ENCODE measurements around the gene RAMACL. TPM values are rescaled to one million over a fixed set of nuclear protein-coding genes. Genes with fewer than 3 reads are reported as not detected.
"Not testable (repeated sequence)": the region's sequence is repeated elsewhere in the genome, so short reads cannot be mapped to it uniquely, and the experiment has no call there.

Gene RAMACL
- total RNA-seq, 4 donors from 2014 or later, result 1.5 to 8.1 (median 1.8) TPM; not detected in 1

DNA sequence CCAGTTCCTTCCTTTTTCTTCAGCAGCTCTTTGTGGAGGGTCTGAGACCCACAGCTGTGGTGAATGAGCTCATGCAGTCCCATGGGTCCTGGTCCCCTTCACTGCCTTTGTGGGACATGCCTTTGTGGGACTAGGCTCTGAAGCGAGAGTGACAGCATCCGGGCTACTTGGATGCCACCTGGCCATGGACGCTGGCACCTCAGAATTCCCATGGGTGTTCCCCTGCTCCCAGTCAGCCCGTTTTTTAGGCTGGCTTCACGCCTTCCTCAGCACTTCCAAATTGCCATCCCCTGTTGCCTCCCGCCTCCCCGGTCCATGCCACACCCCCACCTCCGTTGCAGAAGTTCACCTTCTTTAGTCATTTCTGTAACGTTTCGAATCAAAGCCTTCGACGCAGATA lies 45.1 kb downstream of the RAMACL start:
- H3K27ac ChIP-seq, result no peak overlapping the region
- no peak overlapping the region for H3K4me3 ChIP-seq
- no peaks in the 10 kb centered on the region for H3K36me3 ChIP-seq
- H3K9me3 ChIP-seq, result no peaks in the 10 kb centered on the region
- TF ChIP-seq POLR2A (IDR thresholded peaks at IDR 0.05), result no peak
- TF ChIP-seq CTCF (IDR thresholded peaks at IDR 0.05), result no peak
- DNase-seq, result no peak
- no peaks in the 10 kb centered on the region for H3K4me1 ChIP-seq
- intact Hi-C loops (cut with DNase I; ENCODE audit: low total_unique reads), result no loop called here
- no peaks in the 10 kb centered on the region for H3K27me3 ChIP-seq

DNA sequence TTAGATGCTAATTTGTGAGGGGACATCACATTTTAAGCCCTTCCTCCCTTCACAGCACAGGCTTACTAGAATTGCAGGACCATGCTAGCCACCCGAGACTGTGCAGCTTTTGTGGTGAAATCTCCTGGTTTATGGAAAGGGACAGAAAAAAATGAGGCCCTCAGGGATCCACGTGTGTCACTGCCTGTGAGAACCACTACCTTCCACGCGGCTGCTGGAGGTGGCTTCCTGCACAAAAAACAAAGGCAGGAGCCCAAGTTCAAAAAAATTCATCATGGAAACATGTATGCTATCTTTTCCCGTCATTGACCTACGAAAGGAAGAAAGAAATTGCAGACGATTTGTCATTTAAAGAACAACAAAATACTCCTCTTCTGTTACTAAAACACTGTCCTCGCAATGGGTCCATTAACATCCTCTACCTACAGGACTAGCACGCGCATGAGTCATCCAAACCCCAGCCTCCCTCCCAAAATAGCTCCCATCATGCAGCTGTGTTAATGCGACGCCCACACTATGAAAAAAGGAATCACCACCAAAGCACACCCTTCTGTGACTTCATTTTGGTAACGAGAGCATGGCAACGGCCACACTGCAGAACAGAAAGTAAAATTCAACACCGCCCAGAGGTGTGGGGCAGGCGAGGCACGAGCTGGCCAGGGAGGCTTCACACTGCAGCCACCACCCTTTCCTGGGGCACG lies 45.7 kb downstream of the RAMACL start:
- H3K36me3 ChIP-seq, result no peaks in the 10 kb centered on the region
- H3K27ac ChIP-seq, result no peak overlapping the region
- DNase-seq, result no peak
- H3K4me1 ChIP-seq, result no peaks in the 10 kb centered on the region
- H3K4me3 ChIP-seq, result no peak overlapping the region
- TF ChIP-seq CTCF (IDR thresholded peaks at IDR 0.05), result no peak
- TF ChIP-seq POLR2A (IDR thresholded peaks at IDR 0.05), result no peak
- H3K27me3 ChIP-seq, result no peaks in the 10 kb centered on the region
- no peaks in the 10 kb centered on the region for H3K9me3 ChIP-seq
- intact Hi-C loops (cut with DNase I; ENCODE audit: low total_unique reads), result no loop called here

DNA sequence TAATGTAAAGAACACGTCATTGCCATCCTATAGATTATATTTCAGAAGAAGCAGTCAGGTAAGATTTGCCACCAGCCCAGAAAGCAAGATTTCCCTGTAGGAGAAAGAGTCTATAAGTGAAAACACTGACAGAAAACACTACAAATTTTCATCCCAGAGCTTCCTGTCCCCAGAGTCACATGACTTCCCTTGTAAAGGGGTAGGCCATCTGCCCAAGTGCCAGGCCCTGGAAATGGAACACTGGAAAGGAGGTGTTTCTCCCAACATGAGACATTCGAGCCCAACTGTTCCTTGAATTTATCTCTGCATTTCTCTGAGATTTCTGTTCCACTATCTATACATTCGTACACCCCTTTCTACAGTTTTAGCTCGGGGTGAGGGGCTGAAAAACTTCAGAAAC lies 46.9 kb downstream of the RAMACL start:
- H3K4me1 ChIP-seq, result no peaks in the 10 kb centered on the region
- DNase-seq, result no peak
- H3K36me3 ChIP-seq, result no peaks in the 10 kb centered on the region
- TF ChIP-seq POLR2A (IDR thresholded peaks at IDR 0.05) (no peak), CTCF (IDR thresholded peaks at IDR 0.05) (no peak)
- intact Hi-C loops (cut with DNase I; ENCODE audit: low total_unique reads), result no loop called here
- no peak overlapping the region for H3K4me3 ChIP-seq
- no peaks in the 10 kb centered on the region for H3K27me3 ChIP-seq
- H3K27ac ChIP-seq, result no peak overlapping the region
- H3K9me3 ChIP-seq, result no peaks in the 10 kb centered on the region

DNA sequence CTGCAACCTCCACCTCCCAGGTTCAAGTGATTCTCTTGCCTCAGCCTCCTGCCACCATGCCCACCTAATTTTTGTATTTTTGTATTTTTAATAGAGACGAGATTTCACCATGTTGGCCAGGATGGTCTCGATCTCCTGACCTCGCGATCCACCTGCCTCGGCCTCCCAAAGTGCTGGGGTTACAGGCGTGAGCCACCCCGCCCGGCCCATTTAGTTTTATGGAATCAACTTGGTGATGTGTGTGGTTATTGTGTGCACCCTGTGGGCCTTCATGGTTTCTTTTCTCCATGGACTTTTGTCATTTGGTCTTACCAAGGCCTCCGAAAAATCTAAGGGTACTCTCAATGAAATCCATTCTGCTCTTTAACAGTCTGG lies 47.5 kb downstream of the RAMACL start:
- H3K27me3 ChIP-seq; intact Hi-C loops (cut with DNase I; ENCODE audit: low total_unique reads); H3K4me3 ChIP-seq; H3K4me1 ChIP-seq; H3K9me3 ChIP-seq; H3K27ac ChIP-seq; H3K36me3 ChIP-seq; DNase-seq: not testable (repeated sequence)

- H3K9me3 ChIP-seq, result no peaks in the 10 kb centered on the region
- H3K4me1 ChIP-seq, result no peaks in the 10 kb centered on the region
- no peaks in the 10 kb centered on the region for H3K36me3 ChIP-seq
- H3K27ac ChIP-seq, result no peak overlapping the region
- intact Hi-C loops (cut with DNase I; ENCODE audit: low total_unique reads), result no loop called here
- TF ChIP-seq CTCF (IDR thresholded peaks at IDR 0.05) (no peak), POLR2A (IDR thresholded peaks at IDR 0.05) (no peak)
- no peak overlapping the region for H3K4me3 ChIP-seq
- H3K27me3 ChIP-seq, result no peaks in the 10 kb centered on the region
- no peak for DNase-seq
Observed at GRCh38 chr6:166538297-166539010, 48.0 kb downstream of the RAMACL start.

All from uterus (tissue), 4 donors.